DMS53 (cell line): ENCODE measurements around the gene CACNA2D3.

Experiments
- DNase-seq: peaks from one replicate; lab custom pipeline; 2025; lab: John Stamatoyannopoulos, UW

The CACNA2D3 gene

GRCh38 chr3:54127499-54128056 is 5.2 kb downstream of the CACNA2D3 start:
- no peak for DNase-seq

- DNase-seq = no peak
These were observed 8.8 kb downstream of the CACNA2D3 start for GRCh38 chr3:54131026-54131605.

GRCh38 chr3:54131890-54132289 is 9.5 kb downstream of the CACNA2D3 start:
- DNase-seq = no peak

GRCh38 chr3:54132685-54133084 is 10.3 kb downstream of the CACNA2D3 start:
- DNase-seq = no peak

GRCh38 chr3:54133196-54133595 is 10.8 kb downstream of the CACNA2D3 start:
- no peak for DNase-seq

- DNase-seq = no peak
These were observed 11.8 kb downstream of the CACNA2D3 start for GRCh38 chr3:54134155-54134554.

- no peak for DNase-seq
These were observed 12.4 kb downstream of the CACNA2D3 start for GRCh38 chr3:54134713-54135112.

GRCh38 chr3:54137311-54137710 is 15.0 kb downstream of the CACNA2D3 start:
- DNase-seq = no peak

- peak; percentile 6 for DNase-seq
These were observed 16.7 kb downstream of the CACNA2D3 start for GRCh38 chr3:54138937-54139547.

GRCh38 chr3:54139630-54140029 is 17.3 kb downstream of the CACNA2D3 start:
- no peak for DNase-seq

GRCh38 chr3:54144284-54144683 is 21.9 kb downstream of the CACNA2D3 start:
- DNase-seq = no peak

- peak; percentile 69 for DNase-seq
These were observed 24.3 kb downstream of the CACNA2D3 start for GRCh38 chr3:54146506-54147239.

GRCh38 chr3:54150864-54151467 is 28.6 kb downstream of the CACNA2D3 start:
- DNase-seq = no peak

- no peak for DNase-seq
These were observed 31.1 kb downstream of the CACNA2D3 start for GRCh38 chr3:54153477-54153876.

GRCh38 chr3:54157860-54158259 is 35.5 kb downstream of the CACNA2D3 start:
- DNase-seq = no peak

- no peak for DNase-seq
These were observed 37.6 kb downstream of the CACNA2D3 start for GRCh38 chr3:54159917-54160316.

GRCh38 chr3:54163441-54163840 is 41.1 kb downstream of the CACNA2D3 start:
- DNase-seq = no peak

GRCh38 chr3:54164192-54164975 is 42.0 kb downstream of the CACNA2D3 start:
- DNase-seq = no peak

GRCh38 chr3:54165865-54166264 is 43.5 kb downstream of the CACNA2D3 start:
- no peak for DNase-seq

GRCh38 chr3:54167999-54168398 is 45.6 kb downstream of the CACNA2D3 start:
- DNase-seq = no peak

GRCh38 chr3:54168451-54168850 is 46.1 kb downstream of the CACNA2D3 start:
- no peak for DNase-seq

GRCh38 chr3:54169524-54169923 is 47.2 kb downstream of the CACNA2D3 start:
- no peak for DNase-seq
